RWPE2 (cell line): ENCODE data around the gene SPAG7.

Experiments
- ATAC-seq: fragments of 200-7000 bp; cut with Tn5 transposase; 3 replicates; pipeline ENCODE4 v1.9.1; 2021; ENCODE audit warnings: low read depth
- DNase-seq: peaks from one replicate; pipeline ENCODE4 v3.0.0-alpha.2; 2020; ENCODE audit warnings: low spot score
- H3K27ac ChIP-seq: fragments of 450-650 bp; 2 replicates; pipeline ENCODE4 v1.5.1; 2017; ENCODE audit warnings: mild to moderate bottlenecking; ENCODE audit not compliant: poor library complexity, severe bottlenecking
- H3K27me3 ChIP-seq: fragments of 250-450 bp; sonication (Bioruptor Pico); 2 replicates; pipeline ENCODE4 v1.5.1; 2021; ENCODE audit warnings: mild to moderate bottlenecking, moderate library complexity; ENCODE audit not compliant: insufficient read depth, poor library complexity, severe bottlenecking
- H3K36me3 ChIP-seq: fragments of 250-450 bp; sonication (Bioruptor Pico); 2 replicates; pipeline ENCODE4 v1.5.1; 2020; ENCODE audit warnings: low read depth, mild to moderate bottlenecking, moderate library complexity
- H3K4me1 ChIP-seq: fragments of 250-450 bp; sonication (Bioruptor Pico); 2 replicates; pipeline ENCODE4 v1.5.1; 2021; ENCODE audit warnings: mild to moderate bottlenecking, moderate library complexity; ENCODE audit not compliant: insufficient read depth, poor library complexity, severe bottlenecking
- H3K4me3 ChIP-seq: fragments of 250-450 bp; sonication (Bioruptor Pico); 2 replicates; pipeline ENCODE4 v1.5.1; 2021; ENCODE audit warnings: mild to moderate bottlenecking, moderate library complexity; ENCODE audit not compliant: severe bottlenecking
- H3K9me3 ChIP-seq: fragments of 250-450 bp; sonication (Bioruptor Pico); 2 replicates; pipeline ENCODE4 v1.5.1; 2021; ENCODE audit warnings: mild to moderate bottlenecking, moderate library complexity; ENCODE audit not compliant: severe bottlenecking
- TF ChIP-seq, protein P1 (sequence below): fragments of 450-650 bp; IDR thresholded peaks from one replicate; pipeline ENCODE4 v1.5.1; 2017; ENCODE audit warnings: mild to moderate bottlenecking, moderate library complexity; ENCODE audit not compliant: poor library complexity, severe bottlenecking

Gene SPAG7

DNA sequence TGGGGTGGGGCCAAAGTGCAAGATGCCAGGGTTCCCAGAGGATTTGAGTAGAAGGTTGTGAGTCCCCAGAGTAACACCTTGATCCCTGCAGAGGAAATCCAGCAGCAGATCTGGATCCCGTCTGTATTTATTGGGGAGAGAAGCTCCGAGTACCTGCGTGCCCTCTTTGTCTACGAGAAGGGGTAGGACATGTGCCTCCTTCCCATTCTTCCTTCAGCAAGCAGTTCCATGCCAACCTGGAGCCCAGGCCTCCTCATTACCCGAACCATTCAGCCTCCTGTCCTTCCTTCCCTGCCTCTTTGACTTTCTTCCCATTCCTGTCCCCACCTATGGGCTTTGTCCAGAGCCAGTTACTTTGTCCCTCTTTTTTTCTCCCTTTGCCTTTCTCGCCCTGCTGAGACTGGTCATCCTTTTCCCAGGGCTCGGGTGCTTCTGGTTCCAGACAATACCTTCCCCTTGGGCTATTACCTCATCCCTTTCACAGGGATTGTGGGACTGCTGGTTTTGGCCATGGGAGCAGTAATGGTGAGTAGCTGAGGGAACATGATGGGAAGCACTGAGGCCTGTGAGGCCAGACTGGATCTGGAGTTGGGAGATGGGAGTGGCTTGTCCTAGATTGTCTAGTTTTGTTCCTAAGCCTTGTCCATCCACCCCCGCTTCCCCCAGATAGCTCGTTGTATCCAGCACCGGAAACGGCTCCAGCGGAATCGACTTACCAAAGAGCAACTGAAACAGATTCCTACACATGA, 24.7 kb downstream of the SPAG7 start:
- ATAC-seq (no peak), DNase-seq (no peak)
- Histone ChIP-seq H3K4me3 (no peak overlapping the region), H3K27me3 (no peaks in the 10 kb centered on the region), H3K27ac (peak overlapping the region; percentile 99), H3K36me3 (peaks cover 63% of the 10 kb centered on the region), H3K4me1 (peaks cover 29% of the 10 kb centered on the region), H3K9me3 (no peaks in the 10 kb centered on the region)
- TF ChIP-seq, protein P1, sequence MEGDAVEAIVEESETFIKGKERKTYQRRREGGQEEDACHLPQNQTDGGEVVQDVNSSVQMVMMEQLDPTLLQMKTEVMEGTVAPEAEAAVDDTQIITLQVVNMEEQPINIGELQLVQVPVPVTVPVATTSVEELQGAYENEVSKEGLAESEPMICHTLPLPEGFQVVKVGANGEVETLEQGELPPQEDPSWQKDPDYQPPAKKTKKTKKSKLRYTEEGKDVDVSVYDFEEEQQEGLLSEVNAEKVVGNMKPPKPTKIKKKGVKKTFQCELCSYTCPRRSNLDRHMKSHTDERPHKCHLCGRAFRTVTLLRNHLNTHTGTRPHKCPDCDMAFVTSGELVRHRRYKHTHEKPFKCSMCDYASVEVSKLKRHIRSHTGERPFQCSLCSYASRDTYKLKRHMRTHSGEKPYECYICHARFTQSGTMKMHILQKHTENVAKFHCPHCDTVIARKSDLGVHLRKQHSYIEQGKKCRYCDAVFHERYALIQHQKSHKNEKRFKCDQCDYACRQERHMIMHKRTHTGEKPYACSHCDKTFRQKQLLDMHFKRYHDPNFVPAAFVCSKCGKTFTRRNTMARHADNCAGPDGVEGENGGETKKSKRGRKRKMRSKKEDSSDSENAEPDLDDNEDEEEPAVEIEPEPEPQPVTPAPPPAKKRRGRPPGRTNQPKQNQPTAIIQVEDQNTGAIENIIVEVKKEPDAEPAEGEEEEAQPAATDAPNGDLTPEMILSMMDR: no peak

DNA sequence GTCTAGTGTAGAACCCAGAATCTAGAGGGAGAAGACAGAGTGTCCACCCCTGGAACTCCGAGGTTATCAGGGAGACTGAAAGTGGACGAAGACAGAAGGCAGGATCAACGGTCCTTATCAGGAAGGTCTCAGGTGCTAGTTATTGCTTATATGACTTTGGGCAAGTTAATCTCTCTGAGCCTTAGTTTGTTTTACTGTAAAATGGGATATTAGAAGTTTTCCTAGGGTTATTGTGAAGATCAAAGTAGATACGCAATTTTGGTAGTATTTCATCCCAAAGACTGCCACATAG, 26.4 kb downstream of the SPAG7 start:
- ATAC-seq: no peak
- Histone ChIP-seq H3K27ac (peak overlapping the region; percentile 99), H3K36me3 (peaks cover 61% of the 10 kb centered on the region)

DNA sequence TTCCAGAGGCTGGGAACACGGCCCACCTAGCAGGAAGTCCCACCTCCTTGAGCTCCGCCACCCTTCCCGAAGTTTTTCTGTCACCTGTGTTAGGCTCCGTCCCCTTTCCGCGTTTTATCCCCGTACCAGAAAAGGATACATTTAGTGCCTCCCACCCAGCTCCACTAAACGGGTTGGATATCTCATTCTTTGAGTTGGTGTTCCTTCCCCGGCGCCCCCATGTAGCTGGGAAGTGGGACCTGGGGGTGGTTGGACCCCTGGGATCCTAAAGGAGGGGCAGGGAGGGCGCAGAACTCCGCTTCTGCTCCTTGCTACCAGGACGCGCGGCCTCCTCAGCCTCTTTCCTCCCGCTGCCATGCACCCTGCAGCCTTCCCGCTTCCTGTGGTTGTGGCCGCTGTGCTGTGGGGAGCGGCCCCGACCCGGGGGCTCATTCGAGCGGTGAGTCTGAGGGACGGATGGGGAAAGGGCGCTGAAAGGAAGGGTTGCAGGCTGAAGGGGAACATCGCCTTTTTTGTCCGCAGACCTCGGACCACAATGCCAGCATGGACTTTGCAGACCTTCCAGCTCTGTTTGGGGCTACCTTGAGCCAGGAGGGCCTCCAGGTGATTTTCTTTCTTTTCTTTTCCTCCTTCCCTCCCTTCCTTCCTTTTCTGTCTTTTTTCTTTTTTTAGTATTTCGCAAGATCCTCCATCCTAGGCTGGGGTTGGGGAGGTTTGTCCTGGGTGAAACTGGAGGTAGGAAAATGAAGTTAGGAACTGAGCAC, 26.9 kb downstream of the SPAG7 start:
- Histone ChIP-seq H3K36me3 (peaks cover 55% of the 10 kb centered on the region), H3K4me3 (peak overlapping the region; percentile 63), H3K4me1 (peaks cover 25% of the 10 kb centered on the region), H3K9me3 (no peaks in the 10 kb centered on the region), H3K27me3 (no peaks in the 10 kb centered on the region), H3K27ac (peak overlapping the region; percentile 99)
- TF ChIP-seq, protein P1: no peak
- peak; percentile 87 for DNase-seq
- ATAC-seq: peak; percentile 57

More for the DNA sequence above, 26.4 kb downstream of the SPAG7 start:
- TF ChIP-seq, protein P1: no peak
- H3K9me3 ChIP-seq: no peaks in the 10 kb centered on the region
- no peak for DNase-seq
- no peaks in the 10 kb centered on the region for H3K27me3 ChIP-seq
- H3K4me3 ChIP-seq: peak overlapping the region; percentile 63
- peaks cover 29% of the 10 kb centered on the region for H3K4me1 ChIP-seq

DNA sequence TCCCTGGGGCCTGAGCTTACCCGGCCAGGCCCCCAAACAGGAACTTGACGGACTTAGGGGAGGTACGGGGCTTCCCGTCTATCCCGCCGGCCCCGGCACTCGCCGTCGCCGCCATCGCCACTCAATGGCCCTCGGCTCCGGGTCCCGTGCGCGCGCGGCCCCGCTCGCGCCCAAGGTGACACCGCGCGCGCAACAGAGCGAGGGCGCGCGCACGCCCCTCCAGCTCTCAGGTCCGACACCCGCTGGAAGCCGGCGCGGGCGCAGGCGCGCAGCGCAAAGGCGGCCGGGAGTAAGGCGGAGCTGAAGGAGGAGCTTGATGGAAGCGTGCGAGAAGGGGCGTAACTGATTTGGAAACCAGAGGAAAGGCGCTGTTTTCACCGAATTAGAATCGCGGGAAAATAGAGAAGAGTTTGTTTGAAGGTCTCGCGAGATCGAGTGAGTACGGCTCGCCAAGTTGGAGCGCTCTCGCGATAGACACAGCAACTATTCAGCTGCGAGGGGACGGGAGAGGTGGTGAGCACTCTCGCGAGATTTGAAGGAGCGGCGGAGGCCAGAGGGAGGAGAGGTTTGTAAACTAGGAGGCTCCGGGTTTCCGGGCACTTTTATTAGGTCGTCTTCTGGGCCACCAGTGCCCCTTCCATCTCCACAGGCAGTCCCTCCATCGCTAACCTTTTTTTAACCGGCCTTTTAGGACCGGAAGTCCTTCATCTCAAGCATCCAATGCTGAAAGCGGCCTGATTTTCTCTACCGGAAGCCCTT, 27.6 kb downstream of the SPAG7 start, which contains the start of the genes RNF167 and SLC25A11:
Gene RNF167 (plus strand): TSS at position 473 of the 759 bp plus-strand sequence. CDS start 642 bp downstream, outside the sequence.
Gene SLC25A11 (minus strand): TSS at position 251 of the 759 bp plus-strand sequence. CDS start 136 bp downstream, at position 115.
- Histone ChIP-seq H3K9me3 (no peaks in the 10 kb centered on the region), H3K27ac (peak within 1 kb of the TSS; percentile 99), H3K36me3 (peaks cover 49% of the 10 kb centered on the region), H3K4me1 (peaks cover 18% of the 10 kb centered on the region), H3K4me3 (peak within 1 kb of the TSS; percentile 63), H3K27me3 (no peaks in the 10 kb centered on the region)
- TF ChIP-seq, protein P1: no peak
- DNase-seq (peak; percentile 96), ATAC-seq (peak; percentile 78)
